ENCODE data around the gene IFIT1B. TPM values are rescaled to one million over a fixed set of nuclear protein-coding genes. Genes with fewer than 3 reads are reported as not detected.
A peak's percentile ranks its signal among the peaks of the same experiment; 100 is the strongest.

Gene IFIT1B
- total and polyA plus RNA-seq, 10 of the 15 experiments (the other 5 are each of a cell fraction or from before 2014, with no cell fraction given): 0.04 TPM; not detected in 9

- TF ChIP-seq POU2F2 (IDR thresholded peaks at IDR 0.05; ENCODE audit: borderline replicate concordance, low read depth, low read length) (peak; percentile 88; the same call in 2 of the 3 replicates), E4F1 (IDR thresholded peaks at IDR 0.05; ENCODE audit: borderline replicate concordance, partially characterized antibody) (peak; percentile 67), IKZF1 (conservative IDR thresholded peaks at IDR 0.05) (peak; percentile 56), RB1 (IDR thresholded peaks at IDR 0.05; ENCODE audit: borderline replicate concordance) (no peak), HDGF (IDR thresholded peaks at IDR 0.05) (no peak), ATF7 (IDR thresholded peaks at IDR 0.05; ENCODE audit: low read depth) (peak; percentile 76), RUNX3 (IDR thresholded peaks at IDR 0.05; ENCODE audit: low read length) (peak; percentile 52), RAD51 (IDR thresholded peaks at IDR 0.05) (peak; percentile 55; the same call in 1 of the 2 replicates), RAD21 (IDR thresholded peaks at IDR 0.05; ENCODE audit: insufficient read depth, low read depth, low read length) (0 out of 2 replicates have a peak, but pooled peaks have one; percentile 2), MTA3 (IDR thresholded peaks at IDR 0.05; ENCODE audit: borderline replicate concordance, low read length) (no peak), RELB (IDR thresholded peaks at IDR 0.05; ENCODE audit: low read depth) (peak; percentile 74; the same call in 1 of the 2 replicates), SMAD1 (IDR thresholded peaks at IDR 0.05; ENCODE audit: low read depth, partially characterized antibody) (peak; percentile 61), TBL1XR1 (IDR thresholded peaks at IDR 0.05; ENCODE audit: low read depth, low read length) (no peak), FOXM1 (IDR thresholded peaks at IDR 0.05; ENCODE audit: low read depth, low read length) (no peak)
- TF ChIP-seq, protein P1, sequence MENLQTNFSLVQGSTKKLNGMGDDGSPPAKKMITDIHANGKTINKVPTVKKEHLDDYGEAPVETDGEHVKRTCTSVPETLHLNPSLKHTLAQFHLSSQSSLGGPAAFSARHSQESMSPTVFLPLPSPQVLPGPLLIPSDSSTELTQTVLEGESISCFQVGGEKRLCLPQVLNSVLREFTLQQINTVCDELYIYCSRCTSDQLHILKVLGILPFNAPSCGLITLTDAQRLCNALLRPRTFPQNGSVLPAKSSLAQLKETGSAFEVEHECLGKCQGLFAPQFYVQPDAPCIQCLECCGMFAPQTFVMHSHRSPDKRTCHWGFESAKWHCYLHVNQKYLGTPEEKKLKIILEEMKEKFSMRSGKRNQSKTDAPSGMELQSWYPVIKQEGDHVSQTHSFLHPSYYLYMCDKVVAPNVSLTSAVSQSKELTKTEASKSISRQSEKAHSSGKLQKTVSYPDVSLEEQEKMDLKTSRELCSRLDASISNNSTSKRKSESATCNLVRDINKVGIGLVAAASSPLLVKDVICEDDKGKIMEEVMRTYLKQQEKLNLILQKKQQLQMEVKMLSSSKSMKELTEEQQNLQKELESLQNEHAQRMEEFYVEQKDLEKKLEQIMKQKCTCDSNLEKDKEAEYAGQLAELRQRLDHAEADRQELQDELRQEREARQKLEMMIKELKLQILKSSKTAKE (IDR thresholded peaks at IDR 0.05; ENCODE audit: low read depth, poor library complexity, severe bottlenecking): peak; percentile 79
- TF ChIP-seq, protein P2, sequence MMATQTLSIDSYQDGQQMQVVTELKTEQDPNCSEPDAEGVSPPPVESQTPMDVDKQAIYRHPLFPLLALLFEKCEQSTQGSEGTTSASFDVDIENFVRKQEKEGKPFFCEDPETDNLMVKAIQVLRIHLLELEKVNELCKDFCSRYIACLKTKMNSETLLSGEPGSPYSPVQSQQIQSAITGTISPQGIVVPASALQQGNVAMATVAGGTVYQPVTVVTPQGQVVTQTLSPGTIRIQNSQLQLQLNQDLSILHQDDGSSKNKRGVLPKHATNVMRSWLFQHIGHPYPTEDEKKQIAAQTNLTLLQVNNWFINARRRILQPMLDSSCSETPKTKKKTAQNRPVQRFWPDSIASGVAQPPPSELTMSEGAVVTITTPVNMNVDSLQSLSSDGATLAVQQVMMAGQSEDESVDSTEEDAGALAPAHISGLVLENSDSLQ (IDR thresholded peaks at IDR 0.05): 0 out of 2 replicates have a peak, but pooled peaks have one; percentile 16
Measured at GRCh38 chr10:89367529-89367928, 10.3 kb upstream of the IFIT1B start (continued).
